Panc1 (cell line): Measurements from ENCODE around the gene SELE.

Source experiments
- POLR2AphosphoS5 ChIP-seq: IDR thresholded peaks from 2 replicates; pipeline ENCODE4 v1.6.1; 2012; ENCODE audit warnings: mild to moderate bottlenecking, low read depth, low read length, moderate library complexity
- TF ChIP-seq, protein P1 (sequence below): fragments of 450-650 bp; IDR thresholded peaks from 2 replicates; pipeline ENCODE4 v1.5.1; 2017; ENCODE audit warnings: mild to moderate bottlenecking

DNA sequence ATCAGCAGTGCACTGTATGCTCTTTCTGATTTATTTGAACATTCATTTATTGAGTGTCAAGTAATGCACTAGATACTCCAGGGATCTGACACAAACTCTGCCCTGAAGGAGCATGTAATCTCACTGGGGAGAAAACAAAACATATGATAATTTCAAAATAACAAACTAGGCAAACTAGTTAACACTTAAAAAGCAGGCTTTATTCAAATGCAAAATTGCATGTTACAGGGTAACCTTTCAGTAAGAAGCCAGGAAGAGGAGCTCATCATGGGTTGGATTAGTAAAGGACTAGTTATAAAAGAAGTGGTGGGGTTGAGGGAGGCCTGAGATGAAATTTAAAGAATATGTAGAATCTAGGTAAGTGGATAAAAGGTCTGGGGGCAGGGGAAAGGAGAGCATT is 43.4 kb downstream of the SELE start:
- TF ChIP-seq POLR2AphosphoS5 = no peak
- TF ChIP-seq, protein P1, sequence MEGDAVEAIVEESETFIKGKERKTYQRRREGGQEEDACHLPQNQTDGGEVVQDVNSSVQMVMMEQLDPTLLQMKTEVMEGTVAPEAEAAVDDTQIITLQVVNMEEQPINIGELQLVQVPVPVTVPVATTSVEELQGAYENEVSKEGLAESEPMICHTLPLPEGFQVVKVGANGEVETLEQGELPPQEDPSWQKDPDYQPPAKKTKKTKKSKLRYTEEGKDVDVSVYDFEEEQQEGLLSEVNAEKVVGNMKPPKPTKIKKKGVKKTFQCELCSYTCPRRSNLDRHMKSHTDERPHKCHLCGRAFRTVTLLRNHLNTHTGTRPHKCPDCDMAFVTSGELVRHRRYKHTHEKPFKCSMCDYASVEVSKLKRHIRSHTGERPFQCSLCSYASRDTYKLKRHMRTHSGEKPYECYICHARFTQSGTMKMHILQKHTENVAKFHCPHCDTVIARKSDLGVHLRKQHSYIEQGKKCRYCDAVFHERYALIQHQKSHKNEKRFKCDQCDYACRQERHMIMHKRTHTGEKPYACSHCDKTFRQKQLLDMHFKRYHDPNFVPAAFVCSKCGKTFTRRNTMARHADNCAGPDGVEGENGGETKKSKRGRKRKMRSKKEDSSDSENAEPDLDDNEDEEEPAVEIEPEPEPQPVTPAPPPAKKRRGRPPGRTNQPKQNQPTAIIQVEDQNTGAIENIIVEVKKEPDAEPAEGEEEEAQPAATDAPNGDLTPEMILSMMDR = no peak
